Dermis microvascular lymphatic vessel endothelial cell (primary cell): ENCODE results near the gene LHX4. TPM values are rescaled to one million over a fixed set of nuclear protein-coding genes. Genes with fewer than 3 reads are reported as not detected.

Experiments
- DNase-seq, 2 donors: peaks; one replicate each; pipeline versions ENCODE4 v3.0.0 to v3.0.0-alpha.2; 2010; ENCODE audit warnings: low read depth in 2 of 2
- total RNA-seq: library from RNA; depleted of rRNA; stranded (reverse); fragments of >200 nt; gene quantifications from 2 replicates; pipeline ENCODE4 v1.2.1, GENCODE V29; 2014

The LHX4 gene
- total RNA-seq, 1 donor from 2014 or later: not detected

DNA sequence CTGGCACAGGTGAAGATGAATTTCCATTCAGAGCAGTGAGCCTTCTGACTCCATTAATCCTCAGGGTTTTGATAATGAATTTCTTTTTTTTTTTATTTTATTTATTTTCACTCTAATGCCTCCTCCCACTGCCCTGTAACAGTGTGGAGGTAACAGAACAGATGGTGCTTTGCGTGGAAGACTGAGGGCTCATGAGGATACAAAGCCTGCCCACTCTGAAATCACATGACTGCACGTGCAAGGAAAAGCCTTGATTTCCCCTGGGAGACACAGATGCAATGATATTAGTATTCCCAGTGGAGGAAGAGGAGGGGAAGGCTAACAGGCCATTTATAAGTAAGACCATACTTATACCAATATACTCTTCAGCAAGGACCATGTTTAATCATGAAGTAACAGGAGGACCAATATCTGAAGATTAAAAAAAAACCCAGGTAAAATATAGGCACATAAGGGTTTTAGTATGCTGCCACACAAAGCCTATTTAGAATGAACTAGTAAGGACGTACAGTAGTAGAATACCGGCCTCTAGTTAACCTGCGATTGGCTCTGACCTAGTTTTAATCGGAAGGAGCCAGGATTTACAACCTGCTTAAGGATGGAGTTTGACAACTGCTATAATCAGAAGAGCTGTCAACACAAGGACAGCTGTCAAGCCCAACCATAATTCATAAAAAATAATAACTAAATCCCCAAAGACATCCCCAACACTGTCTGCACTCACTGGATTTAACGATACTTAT, 69.6 kb downstream of the LHX4 start:
- DNase-seq: no peak

DNA sequence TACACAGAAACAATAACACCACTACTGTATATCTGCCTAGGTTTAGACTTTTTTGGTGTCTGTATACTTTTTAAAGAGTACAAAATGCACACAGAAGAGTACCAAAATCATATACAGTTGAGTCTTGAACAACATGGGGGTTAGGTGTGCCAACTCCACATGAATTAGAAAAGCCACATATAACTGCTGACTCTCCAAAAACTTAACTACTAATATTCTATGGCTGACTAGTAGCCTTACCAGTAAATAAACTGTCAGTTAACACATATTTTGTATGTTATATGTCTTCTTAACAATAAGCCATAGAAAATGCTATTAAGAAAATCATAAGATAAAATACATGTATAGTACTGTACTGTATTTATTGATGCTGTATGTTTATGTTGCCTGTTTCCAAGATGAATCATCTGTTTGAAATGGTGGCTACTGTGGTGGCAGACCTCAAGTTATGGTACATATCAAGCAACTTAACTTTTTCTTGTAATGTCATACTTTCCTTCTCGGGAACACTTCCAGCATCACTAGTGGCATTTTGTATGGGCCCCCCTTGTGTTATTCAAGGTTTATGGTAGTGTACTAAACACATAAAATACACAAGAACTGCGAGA, 71.2 kb downstream of the LHX4 start:
- DNase-seq: no peak

DNA sequence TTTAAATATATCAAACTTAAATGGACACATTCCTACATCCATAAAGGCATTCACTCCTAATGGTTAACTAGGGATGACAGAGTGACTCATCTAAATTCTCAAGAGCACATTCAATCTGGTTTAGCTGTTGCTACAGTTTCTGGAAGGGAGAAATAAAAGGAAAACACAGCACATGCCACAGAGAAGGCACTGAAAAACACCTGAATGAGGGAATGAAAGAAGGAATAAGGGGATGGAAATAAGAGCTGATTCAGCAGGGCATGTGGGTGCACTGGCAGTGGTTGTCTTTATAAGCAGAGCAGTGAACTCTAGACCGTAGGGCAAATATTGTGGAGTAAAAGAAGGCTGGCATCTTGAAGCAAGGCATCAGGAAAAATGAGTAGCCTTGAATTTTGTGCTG, 79.3 kb downstream of the LHX4 start:
- DNase-seq: no peak

DNA sequence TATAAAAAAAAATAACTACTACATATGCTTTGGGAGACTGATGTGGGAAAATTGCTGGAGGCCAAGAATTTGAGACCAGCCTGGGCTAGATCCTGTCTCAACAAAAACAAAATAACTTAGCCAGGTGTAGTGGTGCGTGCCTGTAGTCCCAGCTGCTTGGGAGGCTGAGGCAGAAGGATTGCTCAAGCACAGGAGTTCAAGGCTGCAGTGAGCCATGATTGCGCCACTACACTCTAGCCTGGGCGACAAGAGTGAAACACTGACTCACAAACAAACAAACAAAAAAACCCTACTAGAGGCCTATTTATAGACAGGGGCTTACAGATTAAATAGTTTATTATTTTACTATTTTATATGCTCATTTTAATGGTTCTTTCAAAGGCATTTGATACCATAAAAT, 80.0 kb downstream of the LHX4 start:
- DNase-seq: no peak

DNA sequence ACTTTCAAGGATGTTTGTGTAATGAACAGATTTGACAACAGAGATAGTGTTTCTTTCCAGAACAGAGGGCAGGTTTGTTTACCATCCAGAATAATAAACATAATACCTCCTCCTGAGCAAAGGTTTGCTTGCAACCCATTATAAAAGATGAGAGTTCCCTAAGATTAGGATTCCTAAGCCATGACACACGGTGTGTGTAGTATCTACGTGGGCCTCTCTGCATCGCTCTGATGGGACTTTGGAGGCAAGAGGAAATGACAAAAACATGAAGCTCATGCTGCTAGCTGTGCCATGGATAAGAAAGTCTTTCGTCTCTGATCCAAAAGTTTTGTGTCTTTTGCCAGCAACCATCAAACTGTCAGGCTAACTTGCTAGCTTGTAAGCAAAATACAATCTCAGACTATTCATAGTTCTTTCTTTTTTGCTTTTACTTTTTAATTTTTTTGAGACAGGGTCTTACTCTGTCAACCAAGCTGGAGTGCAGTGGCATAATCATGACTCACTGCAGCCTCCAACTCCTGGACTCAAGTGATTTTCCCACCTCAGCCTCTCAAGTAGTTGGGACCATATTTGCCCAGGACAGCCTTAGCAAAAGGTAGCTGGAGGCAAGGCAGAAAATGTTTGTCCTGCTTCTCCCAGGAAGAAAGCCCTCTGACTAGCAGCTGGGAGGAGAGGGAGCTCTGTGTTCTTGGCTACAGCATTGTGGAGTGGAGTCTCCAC, 81.1 kb downstream of the LHX4 start:
- no peak for DNase-seq

DNA sequence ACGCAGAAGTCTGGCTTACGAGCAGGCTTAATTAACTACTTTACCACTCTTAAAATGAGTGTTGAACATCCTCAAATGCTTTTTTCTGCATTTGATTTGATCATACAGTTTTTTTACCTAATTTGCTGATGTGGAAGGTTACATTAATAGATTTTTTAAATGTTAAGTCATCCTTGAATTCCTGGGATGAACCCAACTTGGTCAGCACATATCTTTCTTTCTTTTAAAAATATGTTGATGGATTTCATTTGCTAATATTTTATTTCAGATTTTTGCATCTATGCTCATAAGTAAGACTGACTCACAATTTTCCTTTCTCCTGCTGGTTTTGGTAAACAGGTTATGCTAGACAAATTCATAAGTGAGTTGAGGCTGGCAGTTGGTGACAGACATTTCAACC, 82.9 kb downstream of the LHX4 start:
- no peak for DNase-seq

DNA sequence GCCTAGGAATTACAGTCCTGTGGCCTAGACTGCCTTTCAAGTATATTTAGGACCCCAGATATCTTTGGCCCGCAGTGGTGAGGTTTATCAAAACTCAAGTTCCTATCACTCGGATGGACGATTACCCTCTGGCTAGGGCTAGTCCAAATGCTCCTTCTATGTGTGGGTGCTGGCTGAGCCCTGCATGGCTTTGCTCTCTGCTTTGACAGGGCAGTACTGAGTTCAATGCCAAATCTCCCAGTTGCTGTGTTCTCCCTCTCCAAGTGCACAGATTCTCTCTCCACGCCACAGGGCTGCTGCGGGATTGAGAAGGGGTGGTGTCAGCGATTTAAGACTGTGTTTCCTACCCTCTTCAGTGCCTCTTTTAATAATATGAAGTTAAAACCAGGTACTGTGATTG, 97.0 kb downstream of the LHX4 start:
- no peak for DNase-seq

Other genes starting within 250 kb of the LHX4 start
- gene QSOX1, start 75.4 kb upstream of the LHX4 start, total RNA-seq: 47.9 and 69.3 TPM in 2 replicates